Pancreas (tissue), 10 donors: ENCODE measurements around the gene RHEBL1. TPM values are rescaled to one million over a fixed set of nuclear protein-coding genes. Genes with fewer than 3 reads are reported as not detected.

Source experiments
- ATAC-seq, 4 donors: fragments of 200-7000 bp; cut with Tn5 transposase; one replicate each; pipeline versions ENCODE4 v1.8.0 to v1.9.1; 2020; ENCODE audit warnings: mild to moderate bottlenecking in 4 of 4, moderate library complexity in 4 of 4
- DNase-seq, 6 donors: peaks; one replicate each; pipeline ENCODE4 v3.0.0-alpha.2; 2020
- FAIRE-seq: peaks from 2 replicates; lab custom pipeline; 2012; peaks lifted over from hg19 to GRCh38; lab: Jason Lieb, UNC
- H3K27ac ChIP-seq, 4 donors: fragments of 200-600 bp; sonication (generic); 1 replicate in 3 of 4; 2 replicates in 1 of 4; pipeline versions ENCODE4 v1.5.0 to v1.8.0; 2020
- H3K27me3 ChIP-seq, 4 donors: fragments of 200-600 bp; one replicate each; pipeline ENCODE4 v1.8.0; 2021
- H3K36me3 ChIP-seq, 3 donors: fragments of 200-600 bp; sonication (generic) in 1 of 3; one replicate each; pipeline versions ENCODE4 v1.5.0 to v1.8.0; 2020 to 2021
- H3K4me1 ChIP-seq, 3 donors: fragments of 200-600 bp; one replicate each; pipeline ENCODE4 v1.8.0; 2021
- H3K4me3 ChIP-seq, 4 donors: fragments of 200-600 bp; sonication (generic) in 2 of 4; one replicate each; pipeline versions ENCODE4 v1.5.0 to v1.8.0; 2020 to 2021
- H3K9me3 ChIP-seq, 4 donors: fragments of 200-600 bp; one replicate each; pipeline ENCODE4 v1.8.0; 2021
- WGBS, 2 donors: extraction: QIAGEN DNeasy Blood & Tissue Kit; methylation state at CpG; one replicate each; pipeline ENCODE4 v1.1.7; 2013; 5-methylcytosine and 5-hydroxymethylcytosine counted together
- intact Hi-C, 3 donors: fragments of 100-400 bp; cut with DNase I; formaldehyde crosslinking; loops; one replicate each; pipeline versions ENCODE4 v1.11.1 to v1.14.2; 2022
- polyA plus RNA-seq, 2 donors: library from polyadenylated mRNA; stranded (reverse); fragments of 200-250 nt; gene quantifications; one replicate each; pipeline ENCODE4 v1.2.3, GENCODE V29; 2013
- total RNA-seq, 6 donors: library from RNA; stranded (reverse); fragmentation: NEBNext Ultra II Directional in 4 of 6; extraction: Animal tissue kit (Norgen Biotek cat#: 25700) in 4 of 6; gene quantifications; one replicate each; pipeline versions ENCODE4 v1.2.1 to v1.2.4, GENCODE V29; 2021 to 2023
- TF ChIP-seq, protein P1 (sequence below), 4 donors: fragments of 200-600 bp; sonication (generic) in 3 of 4; IDR thresholded peaks; one replicate each; pipeline versions ENCODE4 v1.5.0 to v1.8.0; 2021; ENCODE audit warnings: antibody characterized with exemption in 4 of 4
- donor health status: healthy with polysubstance abuse.
- donor health status: DM: no; HTN: no; CAD: no; lungs with moderate emphysema.
- donor health status: DM: no; HTN: no; CAD: no.
- donor health status: control.
- donor health status: control.
- donor health status: Bipolar disorder and iron deficiency.
- donor health status: DM: yes; HTN: yes; CAD: no.
- donor health status: DM: no; HTN: no; CAD: no.
- donor health status: DM: no; HTN: no; CAD: no.
- donor health status: DM: yes; HTN: yes; CAD: no.

Gene RHEBL1
- total and polyA plus RNA-seq, 8 donors = 0.14 to 0.63 (median 0.25) TPM; not detected in 3

GRCh38 chr12:49108958-49109404 is 39.2 kb upstream of the RHEBL1 start:
- H3K4me1 ChIP-seq = peaks cover 8 to 16% (median 11%) of the 10 kb centered on the region in 3 donors
- DNase-seq (peak in 4 of 6 donors; percentile 31 to 56 (median 46)), ATAC-seq (peak; percentile 19 to 33 (median 25)), FAIRE-seq (no peak)
- no peaks in the 10 kb centered on the region for H3K27me3 ChIP-seq
- TF ChIP-seq, protein P1, sequence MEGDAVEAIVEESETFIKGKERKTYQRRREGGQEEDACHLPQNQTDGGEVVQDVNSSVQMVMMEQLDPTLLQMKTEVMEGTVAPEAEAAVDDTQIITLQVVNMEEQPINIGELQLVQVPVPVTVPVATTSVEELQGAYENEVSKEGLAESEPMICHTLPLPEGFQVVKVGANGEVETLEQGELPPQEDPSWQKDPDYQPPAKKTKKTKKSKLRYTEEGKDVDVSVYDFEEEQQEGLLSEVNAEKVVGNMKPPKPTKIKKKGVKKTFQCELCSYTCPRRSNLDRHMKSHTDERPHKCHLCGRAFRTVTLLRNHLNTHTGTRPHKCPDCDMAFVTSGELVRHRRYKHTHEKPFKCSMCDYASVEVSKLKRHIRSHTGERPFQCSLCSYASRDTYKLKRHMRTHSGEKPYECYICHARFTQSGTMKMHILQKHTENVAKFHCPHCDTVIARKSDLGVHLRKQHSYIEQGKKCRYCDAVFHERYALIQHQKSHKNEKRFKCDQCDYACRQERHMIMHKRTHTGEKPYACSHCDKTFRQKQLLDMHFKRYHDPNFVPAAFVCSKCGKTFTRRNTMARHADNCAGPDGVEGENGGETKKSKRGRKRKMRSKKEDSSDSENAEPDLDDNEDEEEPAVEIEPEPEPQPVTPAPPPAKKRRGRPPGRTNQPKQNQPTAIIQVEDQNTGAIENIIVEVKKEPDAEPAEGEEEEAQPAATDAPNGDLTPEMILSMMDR (IDR thresholded peaks at IDR 0.05) = no peak
- intact Hi-C loops = no loop called here
- peak overlapping the region in 2 of 4 donors; percentile 84 to 88 for H3K4me3 ChIP-seq
- no peaks in the 10 kb centered on the region for H3K9me3 ChIP-seq
- H3K27ac ChIP-seq = peak overlapping the region in 3 of 4 donors; percentile 6 to 96 (median 94)
- WGBS, 2 donors = 16 to 19% methylated on average over 4 of the region's 4 CpGs
- peaks cover 0 to 5% (median 3%) of the 10 kb centered on the region in 3 donors for H3K36me3 ChIP-seq

GRCh38 chr12:49105504-49106084 is 35.8 kb upstream of the RHEBL1 start:
- H3K9me3 ChIP-seq = no peaks in the 10 kb centered on the region
- H3K36me3 ChIP-seq = peaks cover 8 to 34% (median 18%) of the 10 kb centered on the region in 3 donors
- ATAC-seq (no peak), DNase-seq (no peak), FAIRE-seq (no peak)
- H3K27ac ChIP-seq = no peak overlapping the region
- H3K4me3 ChIP-seq = no peak overlapping the region
- H3K27me3 ChIP-seq = no peaks in the 10 kb centered on the region
- intact Hi-C loops = no loop called here
- WGBS, 2 donors = 84 to 85% methylated on average over 9 of the region's 9 CpGs
- TF ChIP-seq, protein P1 (IDR thresholded peaks at IDR 0.05) = no peak
- H3K4me1 ChIP-seq = peaks cover 8 to 14% (median 11%) of the 10 kb centered on the region in 3 donors

- H3K4me3 ChIP-seq = no peak overlapping the region
- peaks cover 8 to 14% (median 11%) of the 10 kb centered on the region in 3 donors for H3K4me1 ChIP-seq
- no peak for DNase-seq
- H3K27me3 ChIP-seq = no peaks in the 10 kb centered on the region
- 55 to 65% methylated on average over 3 of the region's 3 CpGs for WGBS, 2 donors
- H3K36me3 ChIP-seq = peaks cover 8 to 41% (median 23%) of the 10 kb centered on the region in 3 donors
- H3K9me3 ChIP-seq = no peaks in the 10 kb centered on the region
- intact Hi-C loops = no loop called here
- ATAC-seq = no peak
- H3K27ac ChIP-seq = no peak overlapping the region
- TF ChIP-seq, protein P1 (IDR thresholded peaks at IDR 0.05) = no peak
- FAIRE-seq = no peak
These were observed 35.0 kb upstream of the RHEBL1 start for GRCh38 chr12:49104822-49105221.

- H3K36me3 ChIP-seq = peaks cover 8 to 41% (median 27%) of the 10 kb centered on the region in 3 donors
- FAIRE-seq = no peak
- 91 to 96% methylated on average over 6 of the region's 6 CpGs for WGBS, 2 donors
These were observed 30.6 kb upstream of the RHEBL1 start for GRCh38 chr12:49100380-49100779.

More at GRCh38 chr12:49100380-49100779, 30.6 kb upstream of the RHEBL1 start:
- intact Hi-C loops = no loop called here
- TF ChIP-seq, protein P1 (IDR thresholded peaks at IDR 0.05) = no peak
- DNase-seq (no peak), ATAC-seq (no peak)
- Histone ChIP-seq H3K27ac (no peak overlapping the region), H3K4me1 (no peaks in the 10 kb centered on the region), H3K27me3 (no peaks in the 10 kb centered on the region), H3K9me3 (no peaks in the 10 kb centered on the region), H3K4me3 (no peak overlapping the region)
